Ishikawa (cell line): ENCODE data around the gene TGM4.

ENCODE experiments used
- CREB1 ChIP-seq: IDR thresholded peaks from 2 replicates; pipeline ENCODE4 v1.6.1; 2012; ENCODE audit warnings: low read depth
- EP300 ChIP-seq: IDR thresholded peaks from 2 replicates; pipeline ENCODE4 v1.6.1; 2012; ENCODE audit warnings: borderline replicate concordance
- RAD21 ChIP-seq: IDR thresholded peaks from 2 replicates; pipeline ENCODE4 v1.6.1; 2012; ENCODE audit warnings: low read depth
- TAF1 ChIP-seq: IDR thresholded peaks from 2 replicates; pipeline ENCODE4 v1.6.1; 2012; ENCODE audit warnings: low read depth, mild to moderate bottlenecking
- TF ChIP-seq, protein P1 (sequence below): IDR thresholded peaks from 2 replicates; pipeline ENCODE4 v1.6.1; 2012
- TF ChIP-seq, protein P2 (sequence below): IDR thresholded peaks from 2 replicates; pipeline ENCODE4 v1.6.1; 2012; ENCODE audit warnings: low read depth, mild to moderate bottlenecking

DNA sequence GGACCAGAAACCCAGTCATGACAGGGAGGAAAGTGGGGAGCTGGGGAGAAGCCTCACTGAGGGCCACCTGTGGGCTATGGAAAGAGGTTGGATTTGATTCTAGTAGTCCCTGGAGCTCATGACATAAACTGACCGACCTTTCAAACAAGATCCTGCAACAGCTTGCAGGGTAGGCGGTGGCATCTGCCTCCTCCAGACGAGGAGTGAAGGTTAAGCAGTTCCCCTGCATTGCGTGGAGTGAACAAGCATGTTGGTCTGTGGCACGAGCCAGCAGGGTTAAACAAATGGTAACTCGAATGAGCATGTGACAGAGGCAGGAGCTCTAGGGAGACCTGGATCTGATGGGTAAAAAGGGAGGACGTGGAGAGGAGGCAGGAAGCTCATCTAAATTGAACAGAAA, 12.7 kb downstream of the TGM4 start:
- TF ChIP-seq, protein P1, sequence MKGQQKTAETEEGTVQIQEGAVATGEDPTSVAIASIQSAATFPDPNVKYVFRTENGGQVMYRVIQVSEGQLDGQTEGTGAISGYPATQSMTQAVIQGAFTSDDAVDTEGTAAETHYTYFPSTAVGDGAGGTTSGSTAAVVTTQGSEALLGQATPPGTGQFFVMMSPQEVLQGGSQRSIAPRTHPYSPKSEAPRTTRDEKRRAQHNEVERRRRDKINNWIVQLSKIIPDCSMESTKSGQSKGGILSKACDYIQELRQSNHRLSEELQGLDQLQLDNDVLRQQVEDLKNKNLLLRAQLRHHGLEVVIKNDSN: no peak
- TF ChIP-seq, protein P2, sequence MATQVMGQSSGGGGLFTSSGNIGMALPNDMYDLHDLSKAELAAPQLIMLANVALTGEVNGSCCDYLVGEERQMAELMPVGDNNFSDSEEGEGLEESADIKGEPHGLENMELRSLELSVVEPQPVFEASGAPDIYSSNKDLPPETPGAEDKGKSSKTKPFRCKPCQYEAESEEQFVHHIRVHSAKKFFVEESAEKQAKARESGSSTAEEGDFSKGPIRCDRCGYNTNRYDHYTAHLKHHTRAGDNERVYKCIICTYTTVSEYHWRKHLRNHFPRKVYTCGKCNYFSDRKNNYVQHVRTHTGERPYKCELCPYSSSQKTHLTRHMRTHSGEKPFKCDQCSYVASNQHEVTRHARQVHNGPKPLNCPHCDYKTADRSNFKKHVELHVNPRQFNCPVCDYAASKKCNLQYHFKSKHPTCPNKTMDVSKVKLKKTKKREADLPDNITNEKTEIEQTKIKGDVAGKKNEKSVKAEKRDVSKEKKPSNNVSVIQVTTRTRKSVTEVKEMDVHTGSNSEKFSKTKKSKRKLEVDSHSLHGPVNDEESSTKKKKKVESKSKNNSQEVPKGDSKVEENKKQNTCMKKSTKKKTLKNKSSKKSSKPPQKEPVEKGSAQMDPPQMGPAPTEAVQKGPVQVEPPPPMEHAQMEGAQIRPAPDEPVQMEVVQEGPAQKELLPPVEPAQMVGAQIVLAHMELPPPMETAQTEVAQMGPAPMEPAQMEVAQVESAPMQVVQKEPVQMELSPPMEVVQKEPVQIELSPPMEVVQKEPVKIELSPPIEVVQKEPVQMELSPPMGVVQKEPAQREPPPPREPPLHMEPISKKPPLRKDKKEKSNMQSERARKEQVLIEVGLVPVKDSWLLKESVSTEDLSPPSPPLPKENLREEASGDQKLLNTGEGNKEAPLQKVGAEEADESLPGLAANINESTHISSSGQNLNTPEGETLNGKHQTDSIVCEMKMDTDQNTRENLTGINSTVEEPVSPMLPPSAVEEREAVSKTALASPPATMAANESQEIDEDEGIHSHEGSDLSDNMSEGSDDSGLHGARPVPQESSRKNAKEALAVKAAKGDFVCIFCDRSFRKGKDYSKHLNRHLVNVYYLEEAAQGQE: no peak
- TF ChIP-seq TAF1 (no peak), RAD21 (no peak), CREB1 (no peak), EP300 (no peak)
